Natural killer cell (primary cell): Measurements from ENCODE around the gene SCGB1C1. TPM values are rescaled to one million over a fixed set of nuclear protein-coding genes. Genes with fewer than 3 reads are reported as not detected.
A peak's percentile ranks its signal among the peaks of the same experiment; 100 is the strongest.
"Not testable (repeated sequence)": the region's sequence is repeated elsewhere in the genome, so short reads cannot be mapped to it uniquely, and the experiment has no call there.

Experiments
- ATAC-seq, 3 donors: fragments of 150-1000 bp in 2 of 3; fragments of 200-7000 bp in 1 of 3; cut with Tn5 transposase; 1 replicate in 1 of 3; 2 replicates in 2 of 3; pipeline ENCODE4 v1.10.0; 2021; ENCODE audit warnings: mild to moderate bottlenecking in 2 of 3, moderate library complexity in 2 of 3
- DNase-seq, 2 donors: peaks; one replicate each; pipeline versions ENCODE4 v3.0.0 to v3.0.0-alpha.2; 2013 to 2021; ENCODE audit warnings: mixed read lengths in 1 of 2
- H3K27ac ChIP-seq: one replicate; pipeline ENCODE4 v1.5.1; 2013; ENCODE audit warnings: mild to moderate bottlenecking, low read length
- H3K27me3 ChIP-seq: one replicate; pipeline ENCODE4 v1.6.1; 2013; ENCODE audit warnings: low read length; ENCODE audit not compliant: control insufficient read depth, insufficient read depth
- H3K36me3 ChIP-seq: one replicate; pipeline ENCODE4 v1.6.1; 2013; ENCODE audit warnings: low read length; ENCODE audit not compliant: control insufficient read depth, insufficient read depth
- H3K4me1 ChIP-seq: one replicate; pipeline ENCODE4 v1.6.1; 2013; ENCODE audit warnings: low read length; ENCODE audit not compliant: control insufficient read depth, insufficient read depth
- H3K4me3 ChIP-seq: one replicate; pipeline ENCODE4 v1.5.1; 2013; ENCODE audit warnings: low read length
- H3K9me3 ChIP-seq: one replicate; pipeline ENCODE4 v1.6.1; 2013; ENCODE audit warnings: low read length; ENCODE audit not compliant: control insufficient read depth, insufficient read depth
- H3K27ac Mint-ChIP-seq, 2 donors: one replicate each; pipeline ENCODE4 v1.8.0; 2022; ENCODE audit warnings: mild to moderate bottlenecking in 2 of 2, mixed read lengths in 2 of 2, moderate library complexity in 1 of 2
- H3K27me3 Mint-ChIP-seq, 2 donors: one replicate each; pipeline ENCODE4 v1.8.0; 2022; ENCODE audit warnings: low read depth in 2 of 2, mixed read lengths in 2 of 2
- H3K36me3 Mint-ChIP-seq: one replicate; pipeline ENCODE4 v1.8.0; 2022; ENCODE audit warnings: mixed read lengths
- H3K4me1 Mint-ChIP-seq, 2 donors: one replicate each; pipeline ENCODE4 v1.8.0; 2022; ENCODE audit warnings: mixed read lengths in 2 of 2
- H3K4me3 Mint-ChIP-seq: one replicate; pipeline ENCODE4 v1.8.0; 2022; ENCODE audit warnings: mild to moderate bottlenecking, moderate library complexity, mixed read lengths
- H3K9me3 Mint-ChIP-seq, 2 donors: one replicate each; pipeline ENCODE4 v1.8.0; 2022; ENCODE audit warnings: mixed read lengths in 2 of 2
- WGBS: methylation state at CpG from one replicate; pipeline ENCODE4 v1.1.7; 2013; ENCODE audit warnings: missing lambda C conversion rate; ENCODE audit not compliant: insufficient coverage; 5-methylcytosine and 5-hydroxymethylcytosine counted together
- intact Hi-C: fragments of 100-400 bp; cut with micrococcal nuclease; formaldehyde crosslinking; loops from one replicate; pipeline ENCODE4 v1.14.2; 2022
- total RNA-seq, 4 donors: library from RNA; stranded (reverse); fragments of 120-200 nt in 1 of 4; gene quantifications; one replicate each; pipeline versions ENCODE4 v1.2.3 to v1.2.4, GENCODE V29; 2013 to 2022
- TF ChIP-seq, protein P1 (sequence below): fragments of 200-600 bp; IDR thresholded peaks from one replicate; pipeline ENCODE4 v1.8.0; 2022; ENCODE audit warnings: antibody characterized with exemption

The SCGB1C1 gene
- total RNA-seq, 3 donors from 2014 or later (not counting 1 experiment from before 2014, with no cell fraction given), result 0.73 to 2.1 TPM; not detected in 1

DNA sequence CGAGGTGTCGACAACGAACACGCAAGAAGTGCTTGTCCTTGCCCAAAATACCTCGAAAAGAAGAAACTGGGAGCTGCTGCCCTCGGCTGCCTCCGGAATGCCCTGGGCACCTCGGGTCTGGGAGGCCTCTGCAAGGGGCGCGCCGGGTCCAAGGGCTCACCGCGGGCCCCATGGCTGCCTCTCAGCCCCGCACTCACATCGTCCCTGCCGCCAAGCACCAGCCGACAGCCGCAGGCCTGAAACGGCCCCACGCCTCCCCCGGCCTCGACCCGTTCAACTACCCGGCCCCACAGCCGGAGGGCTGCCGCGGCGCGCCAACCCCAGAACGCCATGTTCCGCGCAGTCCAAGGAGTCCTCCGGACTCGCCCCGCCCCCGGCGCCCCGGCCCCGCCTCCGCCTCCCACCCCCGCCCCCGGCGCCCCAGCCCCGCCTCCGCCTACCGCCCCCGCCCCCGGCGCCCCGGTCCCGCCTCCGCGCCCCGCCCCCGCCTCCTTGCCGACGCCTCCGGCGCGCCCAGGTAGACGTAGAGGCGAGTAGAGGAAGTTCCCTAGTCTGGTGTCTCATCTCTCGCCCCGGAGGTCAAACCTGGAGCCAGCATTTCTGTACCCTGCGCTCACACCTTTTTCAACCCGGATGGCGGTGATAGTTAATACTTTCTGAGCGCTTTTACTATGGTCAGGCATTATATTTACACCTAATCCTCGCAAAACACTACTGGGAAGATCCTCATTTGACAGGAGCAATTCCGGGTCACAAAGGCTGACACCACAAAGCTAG is 43.3 kb downstream of the SCGB1C1 start, which contains the start of gene SIRT3:
Gene SIRT3 (minus strand): TSS at position 346 of the 777 bp plus-strand sequence. CDS start 14 bp downstream, at position 332.
- WGBS, result 0% methylated on average over 68 of the region's 70 CpGs
- H3K4me3 ChIP-seq, result peak within 1 kb of the TSS; percentile 99
- H3K27me3 ChIP-seq, result no peaks in the 10 kb centered on the region
- H3K9me3 ChIP-seq, result no peaks in the 10 kb centered on the region
- Mint-ChIP-seq H3K9me3 (no peaks in the 10 kb centered on the region), H3K27ac (peak within 1 kb of the TSS; percentile 98), H3K4me1 (peaks cover 33 to 35% of the 10 kb centered on the region in 2 donors), H3K36me3 (no peaks in the 10 kb centered on the region), H3K4me3 (peak within 1 kb of the TSS; percentile 97), H3K27me3 (no peaks in the 10 kb centered on the region)
- intact Hi-C loops, result loop anchor here (1.0 to 5.0 kb wide), 4 partner anchors 29 to 281 kb away; partner anchors contain the start of genes BET1L, PTDSS2 and RIC8A
- TF ChIP-seq, protein P1, sequence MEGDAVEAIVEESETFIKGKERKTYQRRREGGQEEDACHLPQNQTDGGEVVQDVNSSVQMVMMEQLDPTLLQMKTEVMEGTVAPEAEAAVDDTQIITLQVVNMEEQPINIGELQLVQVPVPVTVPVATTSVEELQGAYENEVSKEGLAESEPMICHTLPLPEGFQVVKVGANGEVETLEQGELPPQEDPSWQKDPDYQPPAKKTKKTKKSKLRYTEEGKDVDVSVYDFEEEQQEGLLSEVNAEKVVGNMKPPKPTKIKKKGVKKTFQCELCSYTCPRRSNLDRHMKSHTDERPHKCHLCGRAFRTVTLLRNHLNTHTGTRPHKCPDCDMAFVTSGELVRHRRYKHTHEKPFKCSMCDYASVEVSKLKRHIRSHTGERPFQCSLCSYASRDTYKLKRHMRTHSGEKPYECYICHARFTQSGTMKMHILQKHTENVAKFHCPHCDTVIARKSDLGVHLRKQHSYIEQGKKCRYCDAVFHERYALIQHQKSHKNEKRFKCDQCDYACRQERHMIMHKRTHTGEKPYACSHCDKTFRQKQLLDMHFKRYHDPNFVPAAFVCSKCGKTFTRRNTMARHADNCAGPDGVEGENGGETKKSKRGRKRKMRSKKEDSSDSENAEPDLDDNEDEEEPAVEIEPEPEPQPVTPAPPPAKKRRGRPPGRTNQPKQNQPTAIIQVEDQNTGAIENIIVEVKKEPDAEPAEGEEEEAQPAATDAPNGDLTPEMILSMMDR, result no peak
- ATAC-seq (peak; percentile 83 to 93 (median 85)), DNase-seq (peak; percentile 80 to 95)
- peak within 1 kb of the TSS; percentile 100 for H3K27ac ChIP-seq
- peaks cover 5% of the 10 kb centered on the region for H3K36me3 ChIP-seq
- H3K4me1 ChIP-seq, result peaks cover 20% of the 10 kb centered on the region

DNA sequence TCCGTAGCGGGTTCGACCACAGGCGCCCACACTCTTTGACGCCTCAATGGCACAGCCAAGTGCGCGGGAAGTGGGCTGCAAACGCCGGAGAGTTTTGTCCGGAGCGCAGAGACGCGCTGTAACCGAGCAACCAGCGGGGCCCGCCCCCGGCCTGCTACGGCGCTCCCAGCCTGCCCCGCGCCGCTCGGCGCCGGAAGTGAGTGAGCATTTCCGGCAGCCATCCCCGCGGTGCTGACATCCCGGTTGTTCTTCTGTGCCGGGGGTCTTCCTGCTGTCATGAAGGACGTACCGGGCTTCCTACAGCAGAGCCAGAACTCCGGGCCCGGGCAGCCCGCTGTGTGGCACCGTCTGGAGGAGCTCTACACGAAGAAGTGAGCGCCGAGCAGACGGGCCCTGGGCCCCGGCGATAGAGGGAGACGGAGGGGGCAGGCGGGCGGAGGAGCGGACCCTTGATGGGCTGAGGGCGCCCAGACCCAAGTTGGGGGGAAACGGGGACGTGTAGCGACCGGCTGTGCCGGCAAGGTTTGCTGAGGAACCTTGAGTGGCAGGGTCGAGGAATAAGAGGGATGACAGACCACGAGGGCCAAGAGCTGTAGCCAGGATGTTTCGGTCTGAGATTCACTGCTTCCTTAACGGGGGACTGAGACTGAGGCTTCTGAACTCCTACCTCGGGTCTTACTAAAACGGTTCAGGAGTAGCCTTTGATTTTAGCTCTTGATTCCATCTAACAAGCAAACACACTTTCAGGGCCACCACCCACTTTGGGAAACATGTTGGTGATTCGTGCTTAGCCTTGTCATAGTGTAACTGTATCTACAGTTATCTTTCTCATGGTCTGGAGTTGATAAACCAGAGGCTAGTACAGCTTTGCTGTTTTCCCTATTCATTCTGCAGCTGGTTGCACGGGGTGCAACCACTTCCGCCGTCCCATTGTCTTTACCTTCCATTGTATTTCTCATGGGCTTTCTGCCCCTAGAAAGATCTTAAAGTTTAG is 44.2 kb downstream of the SCGB1C1 start, which contains the start of gene PSMD13:
Gene PSMD13 (plus strand): TSS at position 203 of the 994 bp plus-strand sequence. CDS start 74 bp downstream, at position 277.
- peak; percentile 87 to 94 for DNase-seq
- H3K27ac ChIP-seq, result peak within 1 kb of the TSS; percentile 100
- peak within 1 kb of the TSS; percentile 98 for H3K27ac Mint-ChIP-seq
- H3K4me1 Mint-ChIP-seq, result peaks cover 38 to 42% of the 10 kb centered on the region in 2 donors
- H3K9me3 ChIP-seq, result no peaks in the 10 kb centered on the region
- H3K9me3 Mint-ChIP-seq, result no peaks in the 10 kb centered on the region
- peaks cover 13% of the 10 kb centered on the region for H3K36me3 ChIP-seq
- H3K4me3 Mint-ChIP-seq, result peak within 1 kb of the TSS; percentile 97
- no peaks in the 10 kb centered on the region for H3K27me3 Mint-ChIP-seq
- H3K27me3 ChIP-seq, result no peaks in the 10 kb centered on the region
- peaks cover 5% of the 10 kb centered on the region for H3K36me3 Mint-ChIP-seq
- intact Hi-C loops, result loop anchor here (1.0 to 5.0 kb wide), 4 partner anchors 30 to 280 kb away; partner anchors contain the start of genes BET1L, PTDSS2 and RIC8A
- under 1% methylated on average over 62 of the region's 62 CpGs for WGBS
- peak; percentile 76 to 90 (median 79) for ATAC-seq
- H3K4me3 ChIP-seq, result peak within 1 kb of the TSS; percentile 99
- H3K4me1 ChIP-seq, result peaks cover 20% of the 10 kb centered on the region
- TF ChIP-seq, protein P1, result no peak

DNA sequence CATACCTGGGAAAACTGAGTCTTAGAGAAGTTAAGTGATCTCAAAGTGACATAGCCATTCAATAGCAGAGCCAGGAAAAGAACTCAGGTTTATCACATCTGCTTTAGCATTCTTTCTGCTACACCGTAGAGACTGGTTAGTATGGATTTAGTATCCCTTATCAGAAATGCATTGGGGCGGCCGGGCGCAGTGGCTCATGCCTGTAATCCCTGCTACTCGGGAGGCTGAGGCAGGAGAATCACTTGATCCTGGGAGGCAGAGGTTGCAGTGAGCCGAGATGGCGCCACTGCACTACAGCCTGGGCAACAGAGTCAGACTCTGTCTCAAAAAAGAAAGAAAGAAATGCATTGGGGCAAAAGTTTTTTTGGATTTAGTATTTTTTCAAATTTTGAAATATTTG is 45.5 kb downstream of the SCGB1C1 start:
- peaks cover 20% of the 10 kb centered on the region for H3K4me1 ChIP-seq
- Mint-ChIP-seq H3K36me3 (peaks cover 12% of the 10 kb centered on the region), H3K27ac (peak overlapping the region; percentile 98), H3K4me3 (peak overlapping the region; percentile 97), H3K4me1 (peaks cover 47 to 50% of the 10 kb centered on the region in 2 donors)
- not testable (repeated sequence) for H3K9me3 ChIP-seq, DNase-seq, ATAC-seq, H3K27me3 ChIP-seq, H3K4me3 ChIP-seq, H3K27me3 Mint-ChIP-seq, H3K27ac ChIP-seq, H3K9me3 Mint-ChIP-seq
- peaks cover 20% of the 10 kb centered on the region for H3K36me3 ChIP-seq
- intact Hi-C loops, result loop anchor here (5.0 kb wide), 1 partner anchor 279 kb away; no protein-coding TSS in a partner anchor
- 97% methylated on average over 7 of the region's 7 CpGs for WGBS
